Iris pigment epithelial cell (primary cell): ENCODE data around the gene CTSW.

Experiments used
- DNase-seq: peaks from one replicate; pipeline ENCODE4 v3.0.0-alpha.2; 2011; ENCODE audit warnings: low read depth

Gene CTSW

GRCh38 chr11:65868076-65868667 is 11.5 kb upstream of the CTSW start:
- DNase-seq: no peak

GRCh38 chr11:65868907-65869306 is 10.7 kb upstream of the CTSW start:
- no peak for DNase-seq

GRCh38 chr11:65869643-65870306 is 9.9 kb upstream of the CTSW start:
- no peak for DNase-seq

- no peak for DNase-seq
Measured at GRCh38 chr11:65870307-65870658, 9.4 kb upstream of the CTSW start.

- no peak for DNase-seq
Measured at GRCh38 chr11:65870706-65871681, 8.6 kb upstream of the CTSW start.

GRCh38 chr11:65871811-65872548 is 7.7 kb upstream of the CTSW start:
- peak; percentile 54 for DNase-seq

- peak; percentile 38 for DNase-seq
Measured at GRCh38 chr11:65872586-65873317, 6.9 kb upstream of the CTSW start, which contains the start of gene EFEMP2. EFEMP2 (minus strand) TSS chr11:65872800; CDS start chr11:65872354, 446 bp downstream.

GRCh38 chr11:65873318-65874156 is 6.1 kb upstream of the CTSW start:
- peak; percentile 91 for DNase-seq

- DNase-seq: no peak
Measured at GRCh38 chr11:65880027-65880426, 390 bp downstream of the CTSW start.

GRCh38 chr11:65880844-65881421 is 1.3 kb downstream of the CTSW start:
- no peak for DNase-seq

- DNase-seq: no peak
Measured at GRCh38 chr11:65882120-65883057, 2.8 kb downstream of the CTSW start.

- no peak for DNase-seq
Measured at GRCh38 chr11:65883058-65883761, 3.6 kb downstream of the CTSW start.

GRCh38 chr11:65883786-65884715 is 4.4 kb downstream of the CTSW start:
- no peak for DNase-seq

- DNase-seq: peak; percentile 56
Measured at GRCh38 chr11:65884716-65885092, 5.1 kb downstream of the CTSW start.

- DNase-seq: no peak
Measured at GRCh38 chr11:65885231-65885630, 5.6 kb downstream of the CTSW start.

- no peak for DNase-seq
Measured at GRCh38 chr11:65885808-65886536, 6.3 kb downstream of the CTSW start.
